Testis (tissue), 2 donors: ENCODE data around the gene IFT25.

ENCODE experiments used
- POLR2A ChIP-seq: fragments of 450-650 bp; IDR thresholded peaks from one replicate; pipeline ENCODE4 v1.6.1; 2017; ENCODE audit warnings: antibody characterized with exemption, mild to moderate bottlenecking, moderate library complexity
- TF ChIP-seq, protein P1 (sequence below), 3 experiments: fragments of 450-650 bp in 2 of 3; fragments of 200-600 bp in 1 of 3; sonication (generic) in 1 of 3; IDR thresholded peaks; one replicate each; pipeline ENCODE4 v1.5.1; 2016 to 2019; ENCODE audit warnings: antibody characterized with exemption in 3 of 3, mild to moderate bottlenecking in 2 of 3, moderate library complexity in 1 of 3

DNA sequence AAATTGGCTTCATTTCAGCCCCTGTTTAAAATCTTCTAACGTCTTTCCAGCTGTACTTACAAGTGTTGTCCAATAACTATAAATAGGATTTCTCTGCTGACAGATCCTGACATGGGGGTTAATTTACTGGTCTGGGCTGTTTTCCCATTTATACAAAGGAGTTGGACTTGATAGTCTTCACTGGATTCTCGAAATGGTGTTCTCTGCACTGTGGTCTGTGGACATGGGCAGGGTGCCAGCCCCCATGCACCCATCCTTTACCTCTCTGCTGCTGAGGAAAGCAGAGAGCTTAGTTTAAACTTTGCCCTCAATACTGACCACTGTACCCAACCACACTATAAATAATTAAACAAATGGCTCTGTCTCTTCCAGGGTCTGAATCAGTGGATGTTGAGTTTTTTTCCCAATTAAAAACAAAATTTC, 46.3 kb downstream of the IFT25 start:
- TF ChIP-seq, protein P1, sequence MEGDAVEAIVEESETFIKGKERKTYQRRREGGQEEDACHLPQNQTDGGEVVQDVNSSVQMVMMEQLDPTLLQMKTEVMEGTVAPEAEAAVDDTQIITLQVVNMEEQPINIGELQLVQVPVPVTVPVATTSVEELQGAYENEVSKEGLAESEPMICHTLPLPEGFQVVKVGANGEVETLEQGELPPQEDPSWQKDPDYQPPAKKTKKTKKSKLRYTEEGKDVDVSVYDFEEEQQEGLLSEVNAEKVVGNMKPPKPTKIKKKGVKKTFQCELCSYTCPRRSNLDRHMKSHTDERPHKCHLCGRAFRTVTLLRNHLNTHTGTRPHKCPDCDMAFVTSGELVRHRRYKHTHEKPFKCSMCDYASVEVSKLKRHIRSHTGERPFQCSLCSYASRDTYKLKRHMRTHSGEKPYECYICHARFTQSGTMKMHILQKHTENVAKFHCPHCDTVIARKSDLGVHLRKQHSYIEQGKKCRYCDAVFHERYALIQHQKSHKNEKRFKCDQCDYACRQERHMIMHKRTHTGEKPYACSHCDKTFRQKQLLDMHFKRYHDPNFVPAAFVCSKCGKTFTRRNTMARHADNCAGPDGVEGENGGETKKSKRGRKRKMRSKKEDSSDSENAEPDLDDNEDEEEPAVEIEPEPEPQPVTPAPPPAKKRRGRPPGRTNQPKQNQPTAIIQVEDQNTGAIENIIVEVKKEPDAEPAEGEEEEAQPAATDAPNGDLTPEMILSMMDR (IDR thresholded peaks at IDR 0.05): no peak
- TF ChIP-seq POLR2A: no peak
